PC-3 (cell line): ENCODE measurements around the gene CATSPERZ.

ENCODE experiments used
- EZH2 ChIP-seq: fragments of 300-600 bp; sonication (generic); IDR thresholded peaks from one replicate; pipeline ENCODE4 v1.6.1; 2017; ENCODE audit warnings: antibody characterized with exemption, mild to moderate bottlenecking, low read length; ENCODE audit not compliant: unreplicated experiment
- EZH2phosphoT487 ChIP-seq: fragments of 300-600 bp; sonication (generic); IDR thresholded peaks from 2 replicates; pipeline ENCODE4 v1.6.1; 2018; ENCODE audit warnings: mild to moderate bottlenecking, antibody characterized with exemption, low read length, borderline replicate concordance
- TF ChIP-seq, protein P1 (sequence below): fragments of 300-600 bp; sonication (generic); conservative IDR thresholded peaks from 2 replicates; pipeline ENCODE4 v1.5.1; 2017; ENCODE audit warnings: antibody characterized with exemption, low read depth, mild to moderate bottlenecking, low read length

GRCh38 chr11:64339754-64340408, 39.7 kb downstream of the CATSPERZ start, which contains the start of gene CCDC88B:
- TF ChIP-seq, protein P1, sequence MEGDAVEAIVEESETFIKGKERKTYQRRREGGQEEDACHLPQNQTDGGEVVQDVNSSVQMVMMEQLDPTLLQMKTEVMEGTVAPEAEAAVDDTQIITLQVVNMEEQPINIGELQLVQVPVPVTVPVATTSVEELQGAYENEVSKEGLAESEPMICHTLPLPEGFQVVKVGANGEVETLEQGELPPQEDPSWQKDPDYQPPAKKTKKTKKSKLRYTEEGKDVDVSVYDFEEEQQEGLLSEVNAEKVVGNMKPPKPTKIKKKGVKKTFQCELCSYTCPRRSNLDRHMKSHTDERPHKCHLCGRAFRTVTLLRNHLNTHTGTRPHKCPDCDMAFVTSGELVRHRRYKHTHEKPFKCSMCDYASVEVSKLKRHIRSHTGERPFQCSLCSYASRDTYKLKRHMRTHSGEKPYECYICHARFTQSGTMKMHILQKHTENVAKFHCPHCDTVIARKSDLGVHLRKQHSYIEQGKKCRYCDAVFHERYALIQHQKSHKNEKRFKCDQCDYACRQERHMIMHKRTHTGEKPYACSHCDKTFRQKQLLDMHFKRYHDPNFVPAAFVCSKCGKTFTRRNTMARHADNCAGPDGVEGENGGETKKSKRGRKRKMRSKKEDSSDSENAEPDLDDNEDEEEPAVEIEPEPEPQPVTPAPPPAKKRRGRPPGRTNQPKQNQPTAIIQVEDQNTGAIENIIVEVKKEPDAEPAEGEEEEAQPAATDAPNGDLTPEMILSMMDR, result no peak
- no peak for TF ChIP-seq EZH2
- no peak for TF ChIP-seq EZH2phosphoT487
